ENCODE measurements around the gene TMEM258. TPM values are rescaled to one million over a fixed set of nuclear protein-coding genes. Genes with fewer than 3 reads are reported as not detected.

The TMEM258 gene
- polyA plus RNA-seq, 4 donors, result 116 to 211 (median 189) TPM

GRCh38 chr11:61810671-61811175, 18.3 kb upstream of the TMEM258 start:
- 93 to 96% (median 95%) methylated on average over 8 of the region's 8 CpGs for WGBS, 3 donors

GRCh38 chr11:61806785-61807184, 14.4 kb upstream of the TMEM258 start:
- Histone ChIP-seq H3K27ac (ENCODE audit: low read depth in 1 of 3, low read length in 2 of 3) (no peak overlapping the region), H3K27me3 (ENCODE audit: control insufficient read depth in 3 of 3, insufficient read depth in 3 of 3, low read length in 3 of 3) (no peaks in the 10 kb centered on the region), H3K4me1 (ENCODE audit: control insufficient read depth in 3 of 3, insufficient read depth in 2 of 3, low read depth in 1 of 3, low read length in 2 of 3) (no peaks in the 10 kb centered on the region), H3K9me3 (ENCODE audit: control insufficient read depth in 2 of 2, insufficient read depth in 1 of 2, low read depth in 1 of 2, low read length in 1 of 2) (no peaks in the 10 kb centered on the region), H3K36me3 (ENCODE audit: control insufficient read depth in 3 of 3, insufficient read depth in 2 of 3, low read depth in 1 of 3, low read length in 3 of 3) (peaks cover 0 to 40% (median 3%) of the 10 kb centered on the region in 3 donors), H3K4me3 (ENCODE audit: low read depth in 1 of 3, low read length in 3 of 3) (no peak overlapping the region)
- FAIRE-seq, result no peak
- 95 to 97% (median 96%) methylated on average over 5 of the region's 5 CpGs for WGBS, 3 donors
- no peak for DNase-seq

More at GRCh38 chr11:61810671-61811175, 18.3 kb upstream of the TMEM258 start:
- peaks cover 0 to 17% (median 0%) of the 10 kb centered on the region in 3 donors for H3K27me3 ChIP-seq (ENCODE audit: control insufficient read depth in 3 of 3, insufficient read depth in 3 of 3, low read length in 3 of 3)
- peaks cover 0 to 2% of the 10 kb centered on the region in 2 donors for H3K9me3 ChIP-seq (ENCODE audit: control insufficient read depth in 2 of 2, insufficient read depth in 1 of 2, low read depth in 1 of 2, low read length in 1 of 2)
- H3K4me1 ChIP-seq (ENCODE audit: control insufficient read depth in 3 of 3, insufficient read depth in 2 of 3, low read depth in 1 of 3, low read length in 2 of 3), result peaks cover 0 to 16% (median 6%) of the 10 kb centered on the region in 3 donors
- FAIRE-seq, result no peak
- H3K27ac ChIP-seq (ENCODE audit: low read depth in 1 of 3, low read length in 2 of 3), result no peak overlapping the region
- DNase-seq, result no peak
- no peak overlapping the region for H3K4me3 ChIP-seq (ENCODE audit: low read depth in 1 of 3, low read length in 3 of 3)
- peaks cover 0 to 30% (median 3%) of the 10 kb centered on the region in 3 donors for H3K36me3 ChIP-seq (ENCODE audit: control insufficient read depth in 3 of 3, insufficient read depth in 2 of 3, low read depth in 1 of 3, low read length in 3 of 3)

- Histone ChIP-seq H3K27ac (ENCODE audit: low read depth in 1 of 3, low read length in 2 of 3) (no peak overlapping the region), H3K4me3 (ENCODE audit: low read depth in 1 of 3, low read length in 3 of 3) (no peak overlapping the region), H3K27me3 (ENCODE audit: control insufficient read depth in 3 of 3, insufficient read depth in 3 of 3, low read length in 3 of 3) (no peaks in the 10 kb centered on the region), H3K9me3 (ENCODE audit: control insufficient read depth in 2 of 2, insufficient read depth in 1 of 2, low read depth in 1 of 2, low read length in 1 of 2) (no peaks in the 10 kb centered on the region), H3K36me3 (ENCODE audit: control insufficient read depth in 3 of 3, insufficient read depth in 2 of 3, low read depth in 1 of 3, low read length in 3 of 3) (peaks cover 0 to 29% (median 3%) of the 10 kb centered on the region in 3 donors), H3K4me1 (ENCODE audit: control insufficient read depth in 3 of 3, insufficient read depth in 2 of 3, low read depth in 1 of 3, low read length in 2 of 3) (no peaks in the 10 kb centered on the region)
- 92 to 100% (median 93%) methylated on average over 1 of the region's 1 CpG for WGBS, 3 donors
- DNase-seq (no peak), FAIRE-seq (no peak)
Measured at GRCh38 chr11:61805146-61805545, 12.7 kb upstream of the TMEM258 start.

DNA sequence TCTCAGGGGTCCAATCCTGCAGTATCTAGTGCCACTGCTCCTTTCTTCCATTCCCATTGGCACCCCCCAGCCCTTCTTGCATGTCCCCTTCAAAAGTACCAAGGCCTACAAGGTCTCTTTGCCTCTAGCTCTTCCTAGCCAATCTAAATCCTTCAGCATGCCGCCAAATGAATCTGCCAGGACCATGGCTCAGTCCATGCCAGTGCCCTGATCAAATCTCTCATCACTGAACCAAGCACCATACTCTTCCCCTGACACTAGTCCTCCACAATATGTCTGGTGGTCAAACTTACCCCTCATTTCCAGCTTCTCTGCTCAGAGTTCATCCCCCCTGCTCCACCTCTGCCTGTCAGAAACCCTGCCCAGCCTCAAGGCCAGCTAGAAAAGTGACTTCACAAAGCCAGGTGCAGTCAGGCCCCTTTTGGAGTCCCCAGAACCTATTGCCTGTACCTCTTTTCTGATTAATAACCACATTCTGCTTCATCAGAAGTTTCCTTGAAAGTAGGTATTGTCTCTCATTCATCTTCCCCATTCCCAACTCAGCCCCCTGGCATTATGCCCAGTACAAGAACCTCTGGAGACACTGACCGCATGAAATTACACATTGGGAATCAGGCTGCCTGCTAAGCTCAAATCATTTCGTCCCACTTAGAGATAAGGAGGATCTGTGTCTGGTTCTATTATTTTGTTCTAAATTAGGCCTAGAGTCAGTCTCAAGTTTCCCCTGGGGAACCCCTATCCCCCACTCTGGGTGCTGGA, 11.7 kb upstream of the TMEM258 start:
- Histone ChIP-seq H3K4me1 (ENCODE audit: control insufficient read depth in 3 of 3, insufficient read depth in 2 of 3, low read depth in 1 of 3, low read length in 2 of 3) (no peaks in the 10 kb centered on the region), H3K27me3 (ENCODE audit: control insufficient read depth in 3 of 3, insufficient read depth in 3 of 3, low read length in 3 of 3) (no peaks in the 10 kb centered on the region), H3K9me3 (ENCODE audit: control insufficient read depth in 2 of 2, insufficient read depth in 1 of 2, low read depth in 1 of 2, low read length in 1 of 2) (no peaks in the 10 kb centered on the region), H3K27ac (ENCODE audit: low read depth in 1 of 3, low read length in 2 of 3) (no peak overlapping the region), H3K4me3 (ENCODE audit: low read depth in 1 of 3, low read length in 3 of 3) (no peak overlapping the region), H3K36me3 (ENCODE audit: control insufficient read depth in 3 of 3, insufficient read depth in 2 of 3, low read depth in 1 of 3, low read length in 3 of 3) (peaks cover 0 to 27% (median 3%) of the 10 kb centered on the region in 3 donors)
- FAIRE-seq, result no peak
- WGBS, 3 donors, result 80 to 97% (median 93%) methylated on average over 3 of the region's 3 CpGs
- DNase-seq, result no peak

- Histone ChIP-seq H3K4me3 (ENCODE audit: low read depth in 1 of 3, low read length in 3 of 3) (no peak overlapping the region), H3K27me3 (ENCODE audit: control insufficient read depth in 3 of 3, insufficient read depth in 3 of 3, low read length in 3 of 3) (no peaks in the 10 kb centered on the region), H3K27ac (ENCODE audit: low read depth in 1 of 3, low read length in 2 of 3) (no peak overlapping the region), H3K9me3 (ENCODE audit: control insufficient read depth in 2 of 2, insufficient read depth in 1 of 2, low read depth in 1 of 2, low read length in 1 of 2) (no peaks in the 10 kb centered on the region), H3K36me3 (ENCODE audit: control insufficient read depth in 3 of 3, insufficient read depth in 2 of 3, low read depth in 1 of 3, low read length in 3 of 3) (peaks cover 0 to 25% (median 3%) of the 10 kb centered on the region in 3 donors), H3K4me1 (ENCODE audit: control insufficient read depth in 3 of 3, insufficient read depth in 2 of 3, low read depth in 1 of 3, low read length in 2 of 3) (no peaks in the 10 kb centered on the region)
- 87 to 91% (median 91%) methylated on average over 6 of the region's 6 CpGs for WGBS, 3 donors
- FAIRE-seq (no peak), DNase-seq (no peak)
Measured at GRCh38 chr11:61802605-61803004, 10.2 kb upstream of the TMEM258 start.

DNA sequence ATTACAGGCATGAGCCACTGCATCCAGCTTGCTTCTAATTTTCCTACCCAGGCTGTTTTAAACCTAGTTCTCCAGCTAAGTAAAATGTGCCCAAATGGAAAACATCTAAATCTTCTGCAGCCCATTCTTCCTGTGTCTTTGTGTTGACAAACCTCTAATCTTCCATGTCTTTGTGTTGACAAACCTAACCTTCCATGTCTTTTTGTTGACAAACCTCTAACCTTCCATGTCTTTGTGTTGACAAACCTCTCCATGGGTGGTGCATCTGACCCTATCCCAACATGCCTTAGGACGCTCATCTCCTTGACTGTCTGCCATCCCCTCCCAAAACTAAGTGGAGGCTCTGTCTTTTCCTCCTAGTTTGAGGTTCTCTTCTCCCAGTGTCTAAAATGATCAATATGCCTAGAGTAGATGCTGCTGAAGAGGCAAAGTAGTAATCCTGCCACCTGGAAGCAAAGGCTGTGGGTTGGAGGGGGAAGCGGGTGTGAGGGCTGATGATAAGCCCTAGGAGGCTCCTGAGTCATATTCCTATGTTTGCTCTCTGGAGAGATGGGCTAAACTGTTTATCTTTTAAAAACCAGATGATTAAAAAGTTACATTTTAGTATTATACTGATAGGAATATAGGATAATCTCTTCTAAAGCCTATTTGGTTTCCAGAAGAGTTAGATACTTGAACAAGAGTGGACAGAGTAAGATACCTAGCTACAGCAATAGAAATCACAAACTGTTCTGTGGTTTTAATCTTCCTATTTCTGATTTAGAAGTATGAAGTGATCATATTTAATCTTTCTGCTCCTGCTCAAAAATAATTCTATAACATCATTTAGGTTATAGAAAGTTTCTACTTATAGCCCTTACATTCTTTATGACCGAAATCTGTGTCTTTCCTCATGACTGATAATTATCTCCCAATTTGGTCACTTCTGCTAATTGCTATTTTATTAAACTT, 8.2 kb upstream of the TMEM258 start:
- H3K4me3 ChIP-seq (ENCODE audit: low read depth in 1 of 3, low read length in 3 of 3), result no peak overlapping the region
- WGBS, 3 donors, result 76 to 81% (median 79%) methylated on average over 3 of the region's 3 CpGs
- H3K9me3 ChIP-seq (ENCODE audit: control insufficient read depth in 2 of 2, insufficient read depth in 1 of 2, low read depth in 1 of 2, low read length in 1 of 2), result no peaks in the 10 kb centered on the region
- no peak overlapping the region for H3K27ac ChIP-seq (ENCODE audit: low read depth in 1 of 3, low read length in 2 of 3)
- H3K36me3 ChIP-seq (ENCODE audit: control insufficient read depth in 3 of 3, insufficient read depth in 2 of 3, low read depth in 1 of 3, low read length in 3 of 3), result peaks cover 0 to 32% (median 0%) of the 10 kb centered on the region in 3 donors
- H3K4me1 ChIP-seq (ENCODE audit: control insufficient read depth in 3 of 3, insufficient read depth in 2 of 3, low read depth in 1 of 3, low read length in 2 of 3), result peaks cover 0 to 3% (median 0%) of the 10 kb centered on the region in 3 donors
- DNase-seq, result no peak
- FAIRE-seq, result no peak
- no peaks in the 10 kb centered on the region for H3K27me3 ChIP-seq (ENCODE audit: control insufficient read depth in 3 of 3, insufficient read depth in 3 of 3, low read length in 3 of 3)

DNA sequence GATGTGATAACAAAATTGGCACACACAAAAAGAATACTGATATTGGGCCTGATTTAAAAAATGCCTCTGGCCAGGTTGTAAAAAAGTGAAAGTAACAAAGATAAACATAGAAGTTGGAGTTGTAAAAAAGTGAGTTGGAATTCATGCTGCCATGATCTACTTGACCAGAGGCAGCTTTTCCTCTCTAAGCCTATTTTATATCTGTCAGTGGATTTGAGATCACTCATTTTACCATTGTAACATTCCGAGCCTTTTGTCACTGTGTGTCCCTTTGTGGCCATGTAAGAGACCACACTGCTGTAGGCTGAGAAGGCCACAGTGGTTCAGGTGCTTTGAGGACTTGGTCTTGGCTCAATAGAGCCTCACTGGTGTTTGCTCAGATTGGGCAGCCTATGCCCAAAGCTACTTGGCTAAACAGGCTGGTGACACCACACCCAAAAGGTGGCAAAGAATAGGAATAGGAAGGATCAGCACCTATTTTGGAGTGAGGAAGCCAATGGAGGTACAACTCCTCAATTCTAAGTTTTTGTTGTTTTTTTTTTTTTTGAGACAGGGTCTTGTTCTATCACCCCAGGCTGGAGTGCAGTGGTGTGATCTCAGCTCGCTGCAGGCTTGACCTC, 7.4 kb upstream of the TMEM258 start:
- Histone ChIP-seq H3K9me3 (ENCODE audit: control insufficient read depth in 2 of 2, insufficient read depth in 1 of 2, low read depth in 1 of 2, low read length in 1 of 2) (no peaks in the 10 kb centered on the region), H3K27ac (ENCODE audit: low read depth in 1 of 3, low read length in 2 of 3) (no peak overlapping the region), H3K36me3 (ENCODE audit: control insufficient read depth in 3 of 3, insufficient read depth in 2 of 3, low read depth in 1 of 3, low read length in 3 of 3) (peaks cover 0 to 37% (median 0%) of the 10 kb centered on the region in 3 donors), H3K4me3 (ENCODE audit: low read depth in 1 of 3, low read length in 3 of 3) (no peak overlapping the region), H3K27me3 (ENCODE audit: control insufficient read depth in 3 of 3, insufficient read depth in 3 of 3, low read length in 3 of 3) (no peaks in the 10 kb centered on the region), H3K4me1 (ENCODE audit: control insufficient read depth in 3 of 3, insufficient read depth in 2 of 3, low read depth in 1 of 3, low read length in 2 of 3) (peaks cover 0 to 3% (median 0%) of the 10 kb centered on the region in 3 donors)
- 95 to 100% (median 99%) methylated on average over 2 of the region's 2 CpGs for WGBS, 3 donors
- no peak for FAIRE-seq
- DNase-seq, result no peak

Data from small intestine (tissue), 7 donors.